Lower leg skin (tissue), 3 donors: ENCODE measurements around the gene EHMT2.

Experiments used
- CTCF ChIP-seq, 3 donors: fragments of 450-650 bp; IDR thresholded peaks; one replicate each; pipeline ENCODE4 v1.5.1; 2016; ENCODE audit warnings: antibody characterized with exemption in 3 of 3, mild to moderate bottlenecking in 3 of 3, moderate library complexity in 2 of 3
- POLR2A ChIP-seq, 2 donors: fragments of 450-650 bp; IDR thresholded peaks; one replicate each; pipeline ENCODE4 v1.6.1; 2016 to 2017; ENCODE audit warnings: antibody characterized with exemption in 2 of 2, mild to moderate bottlenecking in 1 of 2, moderate library complexity in 1 of 2

- TF ChIP-seq CTCF (IDR thresholded peaks at IDR 0.05) = no peak
- no peak for TF ChIP-seq POLR2A (IDR thresholded peaks at IDR 0.05)
Measured at GRCh38 chr6:31933537-31933936, 36.0 kb upstream of the EHMT2 start.
